Skeletal muscle tissue (tissue), 4 donors: ENCODE data around the gene F8. TPM values are rescaled to one million over a fixed set of nuclear protein-coding genes. Genes with fewer than 3 reads are reported as not detected.

Source experiments
- H3K27ac ChIP-seq: one replicate; pipeline ENCODE4 v1.7.0; 2013; ENCODE audit warnings: mild to moderate bottlenecking, low read depth, low read length, inconsistent platforms
- H3K27me3 ChIP-seq, 3 donors: one replicate each; pipeline ENCODE4 v1.7.0; 2013; ENCODE audit warnings: low read length in 3 of 3; ENCODE audit not compliant: control insufficient read depth in 3 of 3, insufficient read depth in 3 of 3
- H3K36me3 ChIP-seq, 3 donors: one replicate each; pipeline ENCODE4 v1.7.0; 2013; ENCODE audit warnings: low read length in 3 of 3; ENCODE audit not compliant: control insufficient read depth in 3 of 3, insufficient read depth in 3 of 3
- H3K4me1 ChIP-seq, 3 donors: one replicate each; pipeline ENCODE4 v1.7.0; 2013; ENCODE audit warnings: low read length in 3 of 3, mild to moderate bottlenecking in 3 of 3; ENCODE audit not compliant: control insufficient read depth in 3 of 3, insufficient read depth in 3 of 3
- H3K4me3 ChIP-seq, 3 donors: one replicate each; pipeline ENCODE4 v1.7.0; 2013; ENCODE audit warnings: low read length in 3 of 3
- H3K9ac ChIP-seq, 3 donors: one replicate each; pipeline ENCODE4 v1.7.0; 2013; ENCODE audit warnings: low read length in 3 of 3, mild to moderate bottlenecking in 3 of 3, moderate library complexity in 2 of 3, low read depth in 1 of 3
- H3K9me3 ChIP-seq, 3 donors: one replicate each; pipeline ENCODE4 v1.7.0; 2013; ENCODE audit warnings: low read length in 3 of 3; ENCODE audit not compliant: control insufficient read depth in 3 of 3
- total RNA-seq: library from RNA; depleted of rRNA; stranded (reverse); fragments of >200 nt; gene quantifications from one replicate; pipeline ENCODE4 v1.2.3, GENCODE V29; 2014
- donor health status: Osteomylitis.

Gene F8
- total RNA-seq = 4.2 TPM

GRCh38 chrX:155022585-155022984, at the start of gene F8:
Gene F8, minus strand, starts transcription at chrX:155022723. Its CDS starts 171 bp downstream, at chrX:155022552.
- Histone ChIP-seq H3K36me3 (no peaks in the 10 kb centered on the region), H3K27ac (no peak within 1 kb of the TSS), H3K4me3 (peak within 1 kb of the TSS in 1 of 3 donors; percentile 33), H3K4me1 (no peaks in the 10 kb centered on the region), H3K9ac (peak within 1 kb of the TSS in 1 of 3 donors; percentile 8), H3K27me3 (no peaks in the 10 kb centered on the region), H3K9me3 (no peaks in the 10 kb centered on the region)

DNA sequence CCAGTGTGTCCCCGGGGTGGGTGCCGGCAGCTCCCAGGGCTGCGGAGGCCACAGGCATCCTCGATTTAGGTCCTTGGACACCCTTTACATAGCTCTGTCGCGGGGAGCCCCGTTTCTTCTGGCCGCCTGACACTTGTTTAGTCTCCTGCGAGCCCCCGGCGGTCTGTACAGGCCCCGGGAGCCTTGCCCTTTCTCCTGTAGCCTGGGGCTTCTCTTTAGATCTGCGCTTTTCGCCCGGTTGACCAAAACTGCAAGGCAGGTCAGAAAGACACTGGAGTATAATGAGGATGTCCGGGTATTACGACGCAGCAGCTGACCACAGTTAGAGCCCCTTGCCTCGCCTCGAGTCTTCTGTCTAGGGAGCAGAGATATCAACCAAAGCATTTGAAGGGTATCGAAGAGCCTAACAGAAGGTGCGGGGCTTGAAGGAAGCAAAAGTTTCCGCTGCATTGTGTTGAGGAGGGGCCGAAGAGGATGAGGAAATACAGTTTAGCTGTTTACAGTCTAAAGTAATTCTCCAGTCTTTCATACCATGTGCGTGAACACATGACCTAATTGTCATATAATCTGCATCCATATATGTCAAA, 49.3 kb upstream of the F8 start:
- Histone ChIP-seq H3K4me3 (peak overlapping the region; percentile 77 to 79 (median 78)), H3K4me1 (peaks cover 0 to 5% (median 2%) of the 10 kb centered on the region in 3 donors), H3K36me3 (peaks cover 0 to 14% (median 7%) of the 10 kb centered on the region in 3 donors), H3K9me3 (no peaks in the 10 kb centered on the region), H3K27me3 (no peaks in the 10 kb centered on the region), H3K9ac (peak overlapping the region; percentile 68 to 85 (median 79)), H3K27ac (peak overlapping the region; percentile 61)

DNA sequence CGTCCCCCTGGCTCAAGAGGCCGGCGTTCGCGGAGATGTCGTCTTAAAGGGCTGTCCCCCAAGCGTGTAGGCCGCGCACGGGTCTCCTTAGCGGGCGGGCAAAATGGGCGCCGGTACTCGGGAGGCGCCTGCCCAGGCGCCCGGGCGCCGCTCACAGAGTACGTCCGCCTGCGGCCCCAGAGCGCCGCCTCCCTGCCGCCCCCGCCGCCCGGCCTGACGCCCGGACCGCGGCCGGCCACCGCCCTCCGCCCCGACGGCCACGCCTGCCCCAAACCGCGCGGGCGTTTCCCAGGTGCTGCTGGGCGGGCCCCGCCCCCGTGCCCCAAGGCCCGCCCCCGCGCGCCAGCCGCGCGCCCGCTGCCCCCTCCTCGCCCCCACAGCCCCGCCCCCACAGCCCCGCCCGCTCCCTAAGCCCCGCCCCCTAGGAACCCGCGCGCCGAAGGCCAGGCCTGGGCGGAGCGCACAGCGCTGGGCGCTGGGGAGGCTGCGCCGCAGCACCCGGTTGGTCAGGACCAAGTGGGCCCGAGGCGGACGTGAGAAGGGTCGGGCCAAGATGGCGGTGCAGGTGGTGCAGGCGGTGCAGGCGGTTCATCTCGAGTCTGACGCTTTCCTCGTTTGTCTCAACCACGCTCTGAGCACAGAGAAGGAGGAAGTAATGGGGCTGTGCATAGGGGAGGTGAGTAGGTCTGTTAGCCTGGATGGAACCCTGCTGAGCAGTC, 48.6 kb upstream of the F8 start, which contains the start of the genes BRCC3, CMC4 and MTCP1:
Gene BRCC3, plus strand, starts transcription at position 534 of the 719 bp plus-strand sequence. Its CDS starts 20 bp downstream, at position 554.
Gene CMC4, minus strand, starts transcription at position 162 of the 719 bp plus-strand sequence. CDS start 7,113 bp downstream, outside the sequence.
Gene MTCP1, minus strand, starts transcription at position 162 of the 719 bp plus-strand sequence. CDS start 5,126 bp downstream, outside the sequence.
- H3K4me3 ChIP-seq = peak within 1 kb of the TSS; percentile 78 to 79 (median 78)
- H3K9me3 ChIP-seq = no peaks in the 10 kb centered on the region
- H3K27me3 ChIP-seq = no peaks in the 10 kb centered on the region
- H3K9ac ChIP-seq = peak within 1 kb of the TSS; percentile 71 to 85 (median 79)
- H3K4me1 ChIP-seq = peaks cover 0 to 5% (median 2%) of the 10 kb centered on the region in 3 donors
- peak within 1 kb of the TSS; percentile 78 for H3K27ac ChIP-seq
- peaks cover 0 to 11% (median 7%) of the 10 kb centered on the region in 3 donors for H3K36me3 ChIP-seq

- Histone ChIP-seq H3K36me3 (peaks cover 0 to 7% (median 6%) of the 10 kb centered on the region in 3 donors), H3K4me3 (peak overlapping the region; percentile 56 to 78 (median 72)), H3K4me1 (peaks cover 0 to 5% (median 2%) of the 10 kb centered on the region in 3 donors), H3K27ac (peak overlapping the region; percentile 78), H3K27me3 (no peaks in the 10 kb centered on the region), H3K9ac (peak overlapping the region; percentile 71 to 83 (median 76)), H3K9me3 (no peaks in the 10 kb centered on the region)
Observed at GRCh38 chrX:155070663-155070974, 48.1 kb upstream of the F8 start.

DNA sequence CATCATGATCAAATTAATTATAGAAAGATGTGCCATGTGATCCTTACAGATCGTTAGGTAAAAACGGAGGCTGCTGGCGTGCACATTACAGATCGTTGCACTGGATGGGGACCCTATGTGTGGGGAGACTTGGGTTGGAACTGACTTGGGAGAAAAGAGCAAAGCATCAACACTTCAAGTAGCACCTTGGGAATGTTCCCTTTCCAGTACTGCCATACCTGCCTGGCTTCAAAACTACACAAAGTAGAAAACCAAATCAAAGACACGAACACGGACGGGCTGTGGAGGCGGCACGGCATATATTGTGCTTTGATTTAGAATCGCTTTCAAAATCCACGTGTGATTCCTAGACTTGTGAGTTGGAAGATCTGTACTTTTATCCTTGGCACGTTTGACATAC, 47.5 kb upstream of the F8 start:
- Histone ChIP-seq H3K27ac (no peak overlapping the region), H3K4me1 (peaks cover 0 to 5% (median 2%) of the 10 kb centered on the region in 3 donors), H3K9ac (peak overlapping the region; percentile 71 to 83 (median 76)), H3K4me3 (peak overlapping the region; percentile 56 to 78 (median 72)), H3K36me3 (peaks cover 0 to 3% (median 0%) of the 10 kb centered on the region in 3 donors), H3K9me3 (no peaks in the 10 kb centered on the region), H3K27me3 (no peaks in the 10 kb centered on the region)

DNA sequence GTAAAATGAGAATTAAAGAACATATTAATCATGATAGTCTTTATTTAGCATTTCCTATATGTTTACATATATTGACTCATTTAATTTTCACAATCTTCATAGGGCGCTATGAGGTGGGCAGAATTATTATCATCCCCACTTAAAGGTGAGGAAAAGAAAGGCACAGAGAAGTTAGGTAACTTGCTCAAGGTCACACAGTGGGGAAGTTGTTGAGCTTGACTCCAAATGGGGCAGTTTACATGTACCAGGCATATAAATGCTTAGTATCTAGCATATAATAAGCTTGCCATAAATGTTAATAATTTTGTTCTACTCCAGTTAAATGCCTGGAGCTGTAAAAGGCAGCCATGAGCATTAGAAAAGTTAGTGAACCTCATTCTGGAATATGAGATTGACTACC, 46.9 kb upstream of the F8 start:
- no peak overlapping the region for H3K27ac ChIP-seq
- H3K36me3 ChIP-seq = peaks cover 0 to 3% (median 0%) of the 10 kb centered on the region in 3 donors
- no peak overlapping the region for H3K9ac ChIP-seq
- peak overlapping the region in 2 of 3 donors; percentile 56 to 78 for H3K4me3 ChIP-seq
- no peaks in the 10 kb centered on the region for H3K27me3 ChIP-seq
- peaks cover 0 to 5% (median 2%) of the 10 kb centered on the region in 3 donors for H3K4me1 ChIP-seq
- no peaks in the 10 kb centered on the region for H3K9me3 ChIP-seq

DNA sequence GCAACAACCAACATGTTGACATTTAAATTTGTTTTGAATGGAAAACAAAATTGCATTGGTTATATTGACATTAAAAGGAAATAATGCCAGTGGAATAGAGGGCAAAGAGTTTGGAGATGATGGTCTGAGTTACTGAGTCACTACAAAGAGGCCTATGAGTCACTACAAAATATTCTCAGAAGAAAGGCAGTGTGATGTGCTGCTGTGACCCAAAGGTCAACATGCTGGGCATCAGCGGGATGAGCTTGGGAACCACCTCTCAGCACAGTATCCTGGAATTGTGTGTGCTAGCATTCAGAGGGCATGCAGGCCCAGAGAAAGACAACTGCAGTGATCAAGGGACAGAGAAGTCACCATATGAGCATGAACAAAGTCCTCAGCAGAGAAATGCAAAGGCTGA, 45.6 kb upstream of the F8 start:
- Histone ChIP-seq H3K9ac (no peak overlapping the region), H3K4me3 (no peak overlapping the region), H3K27ac (no peak overlapping the region), H3K36me3 (no peaks in the 10 kb centered on the region), H3K9me3 (no peaks in the 10 kb centered on the region), H3K27me3 (no peaks in the 10 kb centered on the region), H3K4me1 (peaks cover 0 to 5% (median 2%) of the 10 kb centered on the region in 3 donors)

- H3K4me3 ChIP-seq = no peak overlapping the region
- no peaks in the 10 kb centered on the region for H3K27me3 ChIP-seq
- H3K36me3 ChIP-seq = no peaks in the 10 kb centered on the region
- no peak overlapping the region for H3K9ac ChIP-seq
- no peaks in the 10 kb centered on the region for H3K9me3 ChIP-seq
- peaks cover 0 to 4% (median 2%) of the 10 kb centered on the region in 3 donors for H3K4me1 ChIP-seq
- H3K27ac ChIP-seq = no peak overlapping the region
Observed at GRCh38 chrX:155065035-155065734, 42.7 kb upstream of the F8 start.

GRCh38 chrX:155061760-155062159, 39.2 kb upstream of the F8 start:
- H3K9ac ChIP-seq = no peak overlapping the region
- peaks cover 0 to 2% (median 0%) of the 10 kb centered on the region in 3 donors for H3K36me3 ChIP-seq
- H3K27me3 ChIP-seq = no peaks in the 10 kb centered on the region
- no peak overlapping the region for H3K27ac ChIP-seq
- peaks cover 0 to 2% (median 0%) of the 10 kb centered on the region in 3 donors for H3K9me3 ChIP-seq
- H3K4me3 ChIP-seq = no peak overlapping the region
- H3K4me1 ChIP-seq = peaks cover 4 to 10% (median 9%) of the 10 kb centered on the region in 3 donors
